GM23338 (cell line): ENCODE results near the gene ZBTB44. TPM values are rescaled to one million over a fixed set of nuclear protein-coding genes. Genes with fewer than 3 reads are reported as not detected.

Source experiments
- ATAC-seq: fragments of 200-7000 bp; cut with Tn5 transposase; 3 replicates; pipeline ENCODE4 v1.9.1; 2020
- DNase-seq: peaks from one replicate; pipeline ENCODE4 v3.0.0-alpha.2; 2015; ENCODE audit warnings: low spot score
- H2AFZ ChIP-seq: fragments of 200-600 bp; sonication (generic); 2 replicates; pipeline ENCODE4 v1.8.0; 2016; ENCODE audit warnings: antibody characterized with exemption, mild to moderate bottlenecking, moderate library complexity
- H3F3A ChIP-seq: fragments of 200-600 bp; sonication (generic); replicated peaks from 2 replicates; pipeline ENCODE4 v1.8.0; 2017; ENCODE audit warnings: antibody characterized with exemption, mixed run types, low read depth
- H3K27ac ChIP-seq: fragments of 200-600 bp; sonication (generic); 2 replicates; pipeline ENCODE4 v1.6.1; 2016; ENCODE audit warnings: low read depth
- H3K27me3 ChIP-seq: fragments of 200-600 bp; sonication (generic); 2 replicates; pipeline ENCODE4 v1.8.0; 2016; ENCODE audit warnings: mild to moderate bottlenecking, mixed run types, moderate library complexity; ENCODE audit not compliant: insufficient read depth
- H3K36me3 ChIP-seq: fragments of 200-600 bp; sonication (generic); 2 replicates; pipeline ENCODE4 v1.8.0; 2016; ENCODE audit warnings: mild to moderate bottlenecking; ENCODE audit not compliant: insufficient read depth
- H3K4me1 ChIP-seq: fragments of 200-600 bp; sonication (generic); 2 replicates; pipeline ENCODE4 v1.8.0; 2016; ENCODE audit warnings: mild to moderate bottlenecking, moderate library complexity; ENCODE audit not compliant: insufficient read depth
- H3K4me2 ChIP-seq: fragments of 200-600 bp; sonication (generic); 2 replicates; pipeline ENCODE4 v1.7.1; 2017; ENCODE audit warnings: mixed run types
- H3K4me3 ChIP-seq: fragments of 200-600 bp; sonication (generic); 2 replicates; pipeline ENCODE4 v1.6.1; 2016; ENCODE audit warnings: mixed run types
- H3K79me2 ChIP-seq: fragments of 200-600 bp; sonication (generic); replicated peaks from 2 replicates; pipeline ENCODE4 v1.8.0; 2017; ENCODE audit warnings: mild to moderate bottlenecking; ENCODE audit not compliant: insufficient read depth
- H3K9me2 ChIP-seq: fragments of 200-600 bp; sonication (generic); 2 replicates; pipeline ENCODE4 v1.8.0; 2017; ENCODE audit not compliant: insufficient read depth
- H4K20me1 ChIP-seq: fragments of 200-600 bp; sonication (generic); replicated peaks from 2 replicates; pipeline ENCODE4 v1.8.0; 2017; ENCODE audit warnings: mild to moderate bottlenecking; ENCODE audit not compliant: insufficient read depth
- H3K27ac Mint-ChIP-seq: 2 replicates; pipeline ENCODE4 v1.8.0; 2020; ENCODE audit warnings: inconsistent platforms, mild to moderate bottlenecking, moderate library complexity, mixed read lengths
- H3K27me3 Mint-ChIP-seq: 3 replicates; pipeline ENCODE4 v1.8.0; 2022; ENCODE audit warnings: low read depth, mild to moderate bottlenecking, moderate library complexity, mixed read lengths, inconsistent platforms; ENCODE audit not compliant: insufficient read depth, poor library complexity
- H3K36me3 Mint-ChIP-seq: 3 replicates; pipeline ENCODE4 v1.8.0; 2021; ENCODE audit warnings: low read depth, mild to moderate bottlenecking, inconsistent platforms, moderate library complexity, mixed read lengths
- H3K4me1 Mint-ChIP-seq: 3 replicates; pipeline ENCODE4 v1.8.0; 2020; ENCODE audit warnings: mild to moderate bottlenecking, inconsistent platforms, mixed read lengths
- H3K4me3 Mint-ChIP-seq: 3 replicates; pipeline ENCODE4 v1.8.0; 2021; ENCODE audit warnings: moderate library complexity, mild to moderate bottlenecking, inconsistent platforms, mixed read lengths
- H3K9me3 Mint-ChIP-seq: 3 replicates; pipeline ENCODE4 v1.8.0; 2020; ENCODE audit warnings: moderate library complexity, mild to moderate bottlenecking, inconsistent platforms, mixed read lengths
- CREB1 ChIP-seq: fragments of 250-450 bp; sonication (Bioruptor Pico); IDR thresholded peaks from 2 replicates; pipeline ENCODE4 v1.5.0; 2020; ENCODE audit warnings: low read depth, mild to moderate bottlenecking, moderate library complexity
- CTCF ChIP-seq, 2 experiments: fragments of 200-600 bp in 1 of 2; sonication (generic) in 1 of 2; conservative IDR thresholded peaks; 2 replicates each; pipeline versions ENCODE4 v1.5.1 to v1.6.1; 2016 to 2017; ENCODE audit warnings: antibody characterized with exemption in 2 of 2, low read depth in 2 of 2, mild to moderate bottlenecking in 2 of 2, moderate library complexity in 1 of 2
- ETS1 ChIP-seq: IDR thresholded peaks from 2 replicates; pipeline ENCODE4 v1.6.1; 2016; ENCODE audit warnings: antibody characterized with exemption
- EZH2 ChIP-seq: fragments of 200-600 bp; sonication (generic); IDR thresholded peaks from one replicate; pipeline ENCODE4 v1.8.0; 2017; ENCODE audit warnings: antibody characterized with exemption, mild to moderate bottlenecking, low read depth; ENCODE audit not compliant: unreplicated experiment
- EZH2phosphoT487 ChIP-seq: fragments of 200-600 bp; sonication (generic); IDR thresholded peaks from one replicate; pipeline ENCODE4 v1.8.1; 2018; ENCODE audit warnings: antibody characterized with exemption; ENCODE audit not compliant: unreplicated experiment
- JUNB ChIP-seq: IDR thresholded peaks from one replicate; pipeline ENCODE4 v1.6.1; 2016; ENCODE audit warnings: antibody characterized with exemption; ENCODE audit not compliant: unreplicated experiment
- NANOG ChIP-seq: IDR thresholded peaks from 2 replicates; pipeline ENCODE4 v1.6.1; 2016; ENCODE audit warnings: antibody characterized with exemption, borderline replicate concordance
- POLR2AphosphoS5 ChIP-seq: IDR thresholded peaks from 2 replicates; pipeline ENCODE4 v1.6.1; 2016; ENCODE audit warnings: antibody characterized with exemption, low read depth
- REST ChIP-seq: IDR thresholded peaks from one replicate; pipeline ENCODE4 v1.6.1; 2018; ENCODE audit warnings: antibody characterized with exemption; ENCODE audit not compliant: unreplicated experiment
- STAT1 ChIP-seq: IDR thresholded peaks from one replicate; pipeline ENCODE4 v1.6.1; 2016; ENCODE audit warnings: antibody characterized with exemption; ENCODE audit not compliant: unreplicated experiment
- ZNF114 ChIP-seq: fragments of 250-450 bp; sonication (Bioruptor Pico); IDR thresholded peaks from 2 replicates; pipeline ENCODE4 v1.5.0; 2020; ENCODE audit warnings: mild to moderate bottlenecking, moderate library complexity
- ZNF331 ChIP-seq: fragments of 250-450 bp; sonication (Bioruptor Pico); IDR thresholded peaks from 2 replicates; pipeline ENCODE4 v1.5.0; 2020; ENCODE audit warnings: low read depth, mild to moderate bottlenecking, moderate library complexity
- ZNF462 ChIP-seq: fragments of 250-450 bp; sonication (Bioruptor Pico); IDR thresholded peaks from 2 replicates; pipeline ENCODE4 v1.5.0; 2020; ENCODE audit warnings: mild to moderate bottlenecking, moderate library complexity
- polyA plus RNA-seq: library from polyadenylated mRNA; unstranded; fragments of >200 nt; fragmentation: Nextera tagmentation; extraction: Ambion mirVana; gene quantifications from 2 replicates; pipeline ENCODE4 v1.2.1, GENCODE V29; 2016
- total RNA-seq: library from RNA; depleted of rRNA; stranded (reverse); fragments of >200 nt; shearing (Covaris generic); gene quantifications from 2 replicates; pipeline ENCODE4 v1.2.3, GENCODE V29; 2014

The ZBTB44 gene
- total and polyA plus RNA-seq, 2 experiments from 2014 or later = 61.2 to 102 TPM

GRCh38 chr11:130314184-130314749, 450 bp downstream of the ZBTB44 start:
- no peaks in the 10 kb centered on the region for H3K9me2 ChIP-seq
- H3K4me1 Mint-ChIP-seq = peaks cover 53% of the 10 kb centered on the region
- ATAC-seq (peak; percentile 55), DNase-seq (peak; percentile 56)
- H3K36me3 ChIP-seq = no peaks in the 10 kb centered on the region
- TF ChIP-seq POLR2AphosphoS5 (no peak), ZNF114 (CRISPR knock-in tag) (no peak), EZH2 (no peak), CREB1 (CRISPR knock-in tag) (no peak), ETS1 (no peak), NANOG (no peak), EZH2phosphoT487 (no peak), REST (no peak), STAT1 (no peak), ZNF331 (no peak), CTCF (conservative IDR thresholded peaks at IDR 0.05; ENCODE audit: low read depth in 2 of 2) (no peak), JUNB (no peak), ZNF462 (CRISPR knock-in tag) (no peak)
- peaks cover 47% of the 10 kb centered on the region for H3K79me2 ChIP-seq
- peaks cover 10% of the 10 kb centered on the region for H3K36me3 Mint-ChIP-seq
- peaks cover 60% of the 10 kb centered on the region for H3K4me1 ChIP-seq
- H3K9me3 Mint-ChIP-seq = peaks cover 3% of the 10 kb centered on the region
- peak overlapping the region; percentile 82 for H3K4me2 ChIP-seq
- no peaks in the 10 kb centered on the region for H3K27me3 ChIP-seq
- H3K4me3 Mint-ChIP-seq = peak overlapping the region; percentile 90
- no peaks in the 10 kb centered on the region; the same call in 1 of the 2 replicates for H4K20me1 ChIP-seq
- H3K27me3 Mint-ChIP-seq = peaks cover 4% of the 10 kb centered on the region
- peak overlapping the region; percentile 22; the same call in 1 of the 2 replicates for H3K27ac Mint-ChIP-seq
- H3K27ac ChIP-seq = peak overlapping the region; percentile 76; the same call in 1 of the 2 replicates
- H2AFZ ChIP-seq = no peak overlapping the region
- peak overlapping the region; percentile 61 for H3K4me3 ChIP-seq
- H3F3A ChIP-seq = peaks cover 5% of the 10 kb centered on the region; the same call in 1 of the 2 replicates
